Type B pancreatic cell (in vitro differentiated cells): Measurements from ENCODE around the gene ZNF638. TPM values are rescaled to one million over a fixed set of nuclear protein-coding genes. Genes with fewer than 3 reads are reported as not detected.
"Not testable (repeated sequence)": the region's sequence is repeated elsewhere in the genome, so short reads cannot be mapped to it uniquely, and the experiment has no call there.

Source experiments
- DNase-seq: peaks from one replicate; pipeline ENCODE4 v3.0.0; 2021; ENCODE audit warnings: mixed read lengths; ENCODE audit not compliant: unreplicated experiment; ENCODE audit errors: extremely low spot score
- H3K27ac Mint-ChIP-seq: 2 replicates; pipeline ENCODE4 v1.8.0; 2021; ENCODE audit warnings: mild to moderate bottlenecking, mixed read lengths
- H3K27me3 Mint-ChIP-seq: 2 replicates; pipeline ENCODE4 v1.8.0; 2021; ENCODE audit warnings: mixed read lengths
- H3K36me3 Mint-ChIP-seq: 2 replicates; pipeline ENCODE4 v1.8.0; 2021; ENCODE audit warnings: mixed read lengths
- H3K4me1 Mint-ChIP-seq: one replicate; pipeline ENCODE4 v1.8.0; 2021; ENCODE audit warnings: mixed read lengths; ENCODE audit not compliant: unreplicated experiment
- H3K4me3 Mint-ChIP-seq: 2 replicates; pipeline ENCODE4 v1.8.0; 2021; ENCODE audit warnings: mild to moderate bottlenecking, mixed read lengths
- H3K9me3 Mint-ChIP-seq: 2 replicates; pipeline ENCODE4 v1.8.0; 2021; ENCODE audit warnings: mixed read lengths
- total RNA-seq: library from RNA; stranded (reverse); gene quantifications from 2 replicates; pipeline ENCODE4 v1.2.1, GENCODE V29; 2021; ENCODE audit warnings: low replicate concordance
- TF ChIP-seq, protein P1 (sequence below): fragments of 200-600 bp; sonication (generic); conservative IDR thresholded peaks from 2 replicates; pipeline ENCODE4 v1.5.0; 2021; ENCODE audit warnings: antibody characterized with exemption, mild to moderate bottlenecking

The ZNF638 gene
- total RNA-seq, 1 donor from 2014 or later: 149 TPM

DNA sequence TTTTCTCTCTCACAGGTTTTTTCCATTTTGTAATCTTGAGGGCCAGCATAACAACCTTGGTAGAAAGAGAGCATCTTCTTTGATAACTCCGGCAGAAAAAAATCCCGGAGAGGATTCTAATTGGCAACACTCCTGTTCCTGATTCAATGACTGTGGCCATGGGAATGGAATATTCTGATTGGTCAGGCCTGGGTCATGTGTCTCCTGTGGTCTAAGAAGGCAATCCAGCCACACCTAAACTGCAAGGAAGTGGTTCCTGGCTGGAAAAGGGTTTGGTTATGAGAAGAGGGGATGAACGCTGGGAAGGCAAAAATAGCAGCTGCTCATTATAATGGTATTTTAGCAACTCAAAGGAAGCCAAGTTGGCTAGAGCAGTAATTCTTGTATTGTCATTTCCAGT lies 24.8 kb upstream of the ZNF638 start:
- H3K36me3 Mint-ChIP-seq: no peaks in the 10 kb centered on the region
- H3K27ac Mint-ChIP-seq: no peak overlapping the region
- DNase-seq: no peak
- no peak overlapping the region for H3K4me3 Mint-ChIP-seq
- H3K9me3 Mint-ChIP-seq: no peaks in the 10 kb centered on the region
- no peaks in the 10 kb centered on the region for H3K4me1 Mint-ChIP-seq
- TF ChIP-seq, protein P1, sequence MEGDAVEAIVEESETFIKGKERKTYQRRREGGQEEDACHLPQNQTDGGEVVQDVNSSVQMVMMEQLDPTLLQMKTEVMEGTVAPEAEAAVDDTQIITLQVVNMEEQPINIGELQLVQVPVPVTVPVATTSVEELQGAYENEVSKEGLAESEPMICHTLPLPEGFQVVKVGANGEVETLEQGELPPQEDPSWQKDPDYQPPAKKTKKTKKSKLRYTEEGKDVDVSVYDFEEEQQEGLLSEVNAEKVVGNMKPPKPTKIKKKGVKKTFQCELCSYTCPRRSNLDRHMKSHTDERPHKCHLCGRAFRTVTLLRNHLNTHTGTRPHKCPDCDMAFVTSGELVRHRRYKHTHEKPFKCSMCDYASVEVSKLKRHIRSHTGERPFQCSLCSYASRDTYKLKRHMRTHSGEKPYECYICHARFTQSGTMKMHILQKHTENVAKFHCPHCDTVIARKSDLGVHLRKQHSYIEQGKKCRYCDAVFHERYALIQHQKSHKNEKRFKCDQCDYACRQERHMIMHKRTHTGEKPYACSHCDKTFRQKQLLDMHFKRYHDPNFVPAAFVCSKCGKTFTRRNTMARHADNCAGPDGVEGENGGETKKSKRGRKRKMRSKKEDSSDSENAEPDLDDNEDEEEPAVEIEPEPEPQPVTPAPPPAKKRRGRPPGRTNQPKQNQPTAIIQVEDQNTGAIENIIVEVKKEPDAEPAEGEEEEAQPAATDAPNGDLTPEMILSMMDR: no peak
- no peaks in the 10 kb centered on the region for H3K27me3 Mint-ChIP-seq

DNA sequence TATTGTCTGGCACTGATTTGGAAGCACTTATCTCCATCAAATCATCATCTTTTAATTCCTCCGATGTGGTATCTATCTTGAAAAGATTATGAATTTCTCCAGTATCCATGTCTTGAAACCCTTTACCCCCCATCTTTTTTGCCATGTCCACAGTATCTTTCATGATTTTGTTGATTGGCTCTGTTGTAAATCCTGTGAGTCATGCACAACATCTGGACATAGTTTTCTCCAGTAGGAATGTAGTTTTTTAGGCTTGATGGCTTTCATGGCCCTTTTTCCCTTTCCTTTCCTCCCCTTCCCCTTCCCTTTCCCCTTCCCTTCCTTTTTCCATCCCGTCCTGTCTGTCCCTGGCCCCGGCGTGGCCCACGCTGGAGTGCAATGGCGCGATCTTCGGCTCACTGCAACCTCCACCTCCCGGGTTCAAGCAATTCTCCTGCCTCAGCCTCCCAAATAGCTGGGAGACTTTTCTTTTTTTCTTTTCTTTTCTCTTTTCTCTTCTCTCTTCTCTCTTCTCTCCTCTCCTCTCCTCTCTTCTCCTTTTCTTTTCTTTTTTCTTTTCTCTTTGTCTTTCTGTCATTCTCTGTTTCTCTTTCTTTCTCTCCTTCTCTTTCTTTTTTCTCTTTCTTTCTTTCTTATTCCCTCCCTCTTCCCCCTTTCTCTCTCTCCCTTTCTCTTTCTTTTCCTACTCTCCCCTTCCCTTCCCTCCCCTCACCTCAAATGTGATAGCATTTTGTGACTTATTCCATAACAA lies 18.4 kb upstream of the ZNF638 start:
- TF ChIP-seq, protein P1: no peak
- H3K27ac Mint-ChIP-seq: no peak overlapping the region
- H3K4me1 Mint-ChIP-seq: no peaks in the 10 kb centered on the region
- H3K27me3 Mint-ChIP-seq: peaks cover 7% of the 10 kb centered on the region
- DNase-seq: no peak
- H3K36me3 Mint-ChIP-seq: no peaks in the 10 kb centered on the region
- peaks cover 9% of the 10 kb centered on the region for H3K9me3 Mint-ChIP-seq
- no peak overlapping the region for H3K4me3 Mint-ChIP-seq

DNA sequence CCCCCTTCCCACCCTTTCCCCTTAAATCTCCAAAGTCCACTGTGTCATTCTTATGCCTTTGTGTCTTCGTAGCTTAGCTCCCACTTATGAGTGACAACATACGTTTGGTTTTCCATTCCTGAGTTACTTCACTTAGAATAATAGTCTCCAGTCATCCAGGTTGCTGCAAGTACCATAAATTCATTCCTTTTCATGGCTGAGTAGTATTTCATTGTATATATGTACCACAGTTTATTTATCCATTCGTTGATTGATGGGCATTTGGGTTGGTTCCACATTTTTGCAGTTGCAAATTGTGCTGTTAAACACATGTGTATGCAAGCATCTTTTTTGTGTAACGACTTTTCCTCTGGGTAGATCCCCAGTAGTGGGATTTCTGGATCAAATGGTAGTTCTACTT lies 14.5 kb upstream of the ZNF638 start:
- no peaks in the 10 kb centered on the region for H3K36me3 Mint-ChIP-seq
- H3K4me3 Mint-ChIP-seq: no peak overlapping the region
- TF ChIP-seq, protein P1: no peak
- no peak for DNase-seq
- peaks cover 7% of the 10 kb centered on the region for H3K27me3 Mint-ChIP-seq
- H3K9me3 Mint-ChIP-seq: peaks cover 15% of the 10 kb centered on the region
- no peak overlapping the region for H3K27ac Mint-ChIP-seq
- H3K4me1 Mint-ChIP-seq: no peaks in the 10 kb centered on the region

DNA sequence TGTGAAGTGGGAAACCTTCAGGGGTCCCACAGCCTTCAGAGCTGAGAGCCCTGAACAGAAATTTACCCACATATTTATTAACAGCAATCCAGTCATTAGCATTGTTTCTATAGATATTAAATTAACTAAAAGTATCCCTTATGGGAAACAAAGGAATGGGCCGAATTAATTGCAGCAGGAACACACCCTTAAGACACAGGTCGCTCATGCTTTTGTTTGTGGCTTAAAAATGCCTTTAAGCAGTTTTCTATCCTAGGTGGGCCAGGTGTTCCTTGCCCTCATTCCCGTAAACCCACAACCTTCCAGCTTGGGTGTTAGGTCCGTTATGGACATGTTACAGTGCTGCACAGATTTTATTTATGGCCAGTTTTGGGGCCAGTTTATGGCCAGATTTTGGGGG lies 13.7 kb upstream of the ZNF638 start:
- H3K36me3 Mint-ChIP-seq, H3K27ac Mint-ChIP-seq, H3K27me3 Mint-ChIP-seq, H3K4me3 Mint-ChIP-seq, DNase-seq, H3K4me1 Mint-ChIP-seq: not testable (repeated sequence)
- H3K9me3 Mint-ChIP-seq: peaks cover 21% of the 10 kb centered on the region

DNA sequence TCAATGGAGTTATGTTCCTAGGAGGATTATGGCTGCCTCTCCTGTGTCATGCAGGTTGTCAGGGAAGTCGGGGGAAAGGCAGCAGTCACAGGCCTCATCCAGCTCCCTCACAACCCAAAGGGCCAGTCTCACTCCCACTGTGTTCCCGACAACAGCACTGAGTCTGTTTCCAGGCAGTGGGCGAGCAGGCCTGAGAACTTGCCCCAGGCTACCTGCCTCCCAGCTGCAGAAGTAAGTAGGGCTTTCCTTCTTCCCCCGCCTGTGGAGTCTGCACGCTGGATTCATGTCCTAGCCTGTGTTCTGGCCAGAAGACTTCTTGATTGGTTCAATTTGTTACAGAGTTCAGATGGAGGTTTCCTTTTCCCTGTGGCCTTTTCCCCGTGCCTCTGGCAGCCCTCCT lies 8.2 kb upstream of the ZNF638 start:
- Mint-ChIP-seq H3K4me3 (no peak overlapping the region), H3K27me3 (no peaks in the 10 kb centered on the region), H3K36me3 (no peaks in the 10 kb centered on the region), H3K9me3 (peaks cover 12% of the 10 kb centered on the region), H3K4me1 (no peaks in the 10 kb centered on the region), H3K27ac (no peak overlapping the region)
- DNase-seq: no peak
- TF ChIP-seq, protein P1: no peak

DNA sequence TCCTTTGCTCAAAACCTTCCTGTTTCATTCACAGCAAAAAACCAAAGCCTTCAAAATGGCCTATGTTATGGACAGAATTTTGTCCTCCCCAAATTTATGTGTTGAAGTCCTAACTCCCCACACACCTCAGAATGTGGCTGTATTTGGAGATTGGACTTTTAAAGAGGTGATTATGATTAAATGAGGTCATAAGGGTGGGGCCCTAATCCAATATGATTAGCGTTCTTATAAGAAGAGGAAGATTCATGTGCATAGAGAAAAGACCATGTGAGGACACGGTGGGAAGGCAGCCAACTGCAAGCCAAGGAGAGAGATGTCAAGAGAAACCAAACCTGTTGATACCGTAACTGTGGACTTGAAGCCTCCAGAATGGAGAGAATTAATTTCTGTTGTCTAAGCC lies 4.6 kb upstream of the ZNF638 start:
- H3K27ac Mint-ChIP-seq: no peak overlapping the region
- TF ChIP-seq, protein P1: no peak
- no peaks in the 10 kb centered on the region for H3K36me3 Mint-ChIP-seq
- H3K4me3 Mint-ChIP-seq: no peak overlapping the region
- H3K4me1 Mint-ChIP-seq: no peaks in the 10 kb centered on the region
- DNase-seq: no peak
- H3K9me3 Mint-ChIP-seq: peaks cover 5% of the 10 kb centered on the region
- no peaks in the 10 kb centered on the region for H3K27me3 Mint-ChIP-seq
